Stimulated activated naive B cell treated with anti-CD40 and anti-IgM and Interleukin-4, amounts not matched to agents 10 μg/mL and 1 μg/mL and 100 μg/mL, for 72 hours (primary cell): ENCODE results near the gene PRRT1.
"Not testable (repeated sequence)": the region's sequence is repeated elsewhere in the genome, so short reads cannot be mapped to it uniquely, and the experiment has no call there.

Experiments
- ATAC-seq, 2 donors: fragments of 150-1000 bp; cut with Tn5 transposase; replicated peaks; 2 replicates each; pipeline ENCODE4 v1.10.0; 2021; ENCODE audit warnings: moderate library complexity in 1 of 2
- DNase-seq: peaks from one replicate; pipeline ENCODE4 v3.0.0; 2021
- H3K27ac Mint-ChIP-seq: one replicate; pipeline ENCODE4 v1.8.0; 2022; ENCODE audit warnings: mild to moderate bottlenecking, mixed read lengths
- H3K27me3 Mint-ChIP-seq, 2 donors: one replicate each; pipeline ENCODE4 v1.8.0; 2022; ENCODE audit warnings: mixed read lengths in 2 of 2
- H3K36me3 Mint-ChIP-seq, 2 donors: one replicate each; pipeline ENCODE4 v1.8.0; 2022; ENCODE audit warnings: mixed read lengths in 2 of 2, mild to moderate bottlenecking in 1 of 2
- H3K4me1 Mint-ChIP-seq, 2 donors: one replicate each; pipeline ENCODE4 v1.8.0; 2022; ENCODE audit warnings: mixed read lengths in 2 of 2, mild to moderate bottlenecking in 1 of 2
- H3K4me3 Mint-ChIP-seq, 2 donors: one replicate each; pipeline ENCODE4 v1.8.0; 2022; ENCODE audit warnings: mild to moderate bottlenecking in 2 of 2, mixed read lengths in 2 of 2, moderate library complexity in 1 of 2
- H3K9me3 Mint-ChIP-seq, 2 donors: one replicate each; pipeline ENCODE4 v1.8.0; 2022; ENCODE audit warnings: mixed read lengths in 2 of 2, mild to moderate bottlenecking in 1 of 2

The PRRT1 gene

DNA sequence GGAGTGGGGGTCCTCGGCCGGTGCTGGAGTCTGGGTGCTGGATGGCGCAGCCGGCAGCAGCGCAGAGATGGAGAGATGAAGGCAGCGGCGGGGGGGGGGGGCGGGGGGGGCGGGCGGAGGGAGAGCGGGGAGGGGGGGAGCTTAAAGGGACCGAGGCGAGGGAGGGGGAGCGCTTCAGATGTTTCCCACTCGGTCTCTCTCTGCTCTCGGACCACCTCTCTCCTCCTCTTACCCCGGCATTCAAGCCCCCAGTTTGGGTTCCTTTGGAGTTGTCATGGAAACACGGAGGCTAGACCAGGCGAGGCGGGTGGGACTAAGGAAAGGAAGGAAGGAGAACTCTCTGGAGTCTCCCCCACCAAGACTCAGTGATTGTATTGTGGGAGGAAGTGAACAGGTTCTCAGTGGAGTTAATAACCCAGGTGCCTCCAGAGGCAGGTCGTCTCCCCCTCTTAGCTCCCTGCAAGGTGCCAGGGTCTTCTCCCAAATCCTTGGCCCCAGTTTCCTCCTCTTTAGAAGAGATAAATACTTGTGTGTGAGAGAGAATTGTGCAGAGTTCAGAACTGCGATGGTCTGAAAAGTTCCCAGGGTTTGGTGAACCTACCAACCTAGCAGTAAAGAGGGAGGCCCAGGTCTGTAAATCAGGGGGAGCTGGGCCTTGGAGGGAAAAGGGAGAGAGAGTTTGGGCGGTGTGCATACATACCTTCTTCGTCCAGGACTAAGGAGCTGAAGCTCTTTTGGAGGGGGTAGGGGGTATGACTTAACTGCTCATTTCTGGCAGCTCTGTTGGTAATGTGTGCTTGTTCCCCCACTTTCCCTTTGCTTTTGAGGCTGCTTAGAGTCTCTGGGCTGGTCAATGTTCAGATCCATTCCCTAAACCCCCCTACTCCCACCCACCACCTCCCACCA lies at the start of gene PRRT1:
Gene PRRT1 (minus strand): TSS at position 77 of the 906 bp plus-strand sequence. CDS start 112 bp downstream, outside the sequence.
- Mint-ChIP-seq H3K4me1 (peaks cover 52 to 53% of the 10 kb centered on the region in 2 donors), H3K4me3 (no peak within 1 kb of the TSS), H3K9me3 (no peaks in the 10 kb centered on the region), H3K27ac (peak within 1 kb of the TSS; percentile 16), H3K27me3 (peaks cover 57 to 71% of the 10 kb centered on the region in 2 donors), H3K36me3 (peaks cover 3 to 16% of the 10 kb centered on the region in 2 donors)
- no peak for DNase-seq
- no peak for ATAC-seq

DNA sequence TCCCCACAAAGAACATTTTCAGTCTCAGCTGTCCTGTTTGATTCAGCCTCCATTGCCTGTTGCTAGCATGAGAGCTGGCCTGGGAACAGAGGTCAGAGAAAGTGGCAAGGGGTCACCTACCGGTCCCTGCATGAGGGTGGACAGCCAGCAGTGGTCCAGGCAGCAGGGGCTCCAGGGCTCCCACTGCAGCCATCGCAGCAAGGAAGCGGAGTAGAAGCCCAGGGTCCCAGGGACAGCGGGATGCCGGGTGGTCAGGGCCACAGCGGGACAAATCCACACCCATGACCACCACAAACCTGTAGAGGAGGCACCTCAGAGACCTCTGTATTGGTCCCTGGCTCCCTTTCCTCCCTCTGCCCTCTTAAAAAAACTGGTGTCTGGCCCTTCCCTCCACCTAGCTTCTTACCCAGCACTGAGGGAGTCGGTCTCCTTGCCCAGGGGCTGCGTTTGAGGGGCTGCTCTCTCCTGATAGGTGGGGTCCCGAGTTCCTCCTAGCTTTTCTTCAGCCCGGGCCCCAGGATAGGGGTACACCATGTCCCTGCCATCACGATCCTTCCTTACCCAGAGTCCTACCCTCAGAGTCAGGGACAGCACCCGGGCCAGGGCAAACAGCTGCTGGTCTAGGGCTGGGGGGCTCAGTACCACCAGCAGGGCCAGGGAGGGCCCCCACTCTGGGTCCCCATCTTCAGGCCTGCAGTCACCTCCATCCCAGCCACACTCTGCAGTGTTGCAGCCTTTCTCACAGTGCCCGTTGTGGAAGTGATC lies 49.2 kb upstream of the PRRT1 start:
- Mint-ChIP-seq H3K36me3 (no peaks in the 10 kb centered on the region), H3K27ac (no peak overlapping the region), H3K4me3 (no peak overlapping the region), H3K27me3 (peaks cover 9 to 11% of the 10 kb centered on the region in 2 donors), H3K4me1 (peaks cover 8 to 10% of the 10 kb centered on the region in 2 donors), H3K9me3 (no peaks in the 10 kb centered on the region)
- ATAC-seq (no peak), DNase-seq (no peak)

DNA sequence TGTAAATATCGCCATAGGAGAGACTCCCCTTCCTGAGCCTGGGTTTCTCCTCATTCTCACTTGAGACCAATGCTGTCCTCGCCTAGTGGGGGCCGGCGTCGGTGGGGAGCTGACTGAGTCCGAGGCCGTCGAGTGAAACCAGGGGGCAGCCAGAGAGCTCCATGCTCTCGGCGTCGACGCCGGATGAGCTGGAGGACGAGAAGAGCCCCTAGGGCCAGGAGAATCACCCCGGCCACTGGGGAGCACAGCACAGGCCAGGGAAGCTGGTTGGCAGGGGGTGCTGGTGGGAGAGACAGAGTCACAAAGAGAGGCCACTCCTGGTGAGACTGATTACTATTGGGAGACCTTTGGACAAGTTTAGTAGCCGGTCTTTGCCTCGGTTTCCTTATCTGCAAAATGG lies 47.1 kb upstream of the PRRT1 start:
- Mint-ChIP-seq H3K27me3 (no peaks in the 10 kb centered on the region), H3K9me3 (no peaks in the 10 kb centered on the region), H3K27ac (peak overlapping the region; percentile 9), H3K36me3 (no peaks in the 10 kb centered on the region), H3K4me1 (peaks cover 18 to 21% of the 10 kb centered on the region in 2 donors), H3K4me3 (no peak overlapping the region)
- ATAC-seq (no peak), DNase-seq (no peak)

DNA sequence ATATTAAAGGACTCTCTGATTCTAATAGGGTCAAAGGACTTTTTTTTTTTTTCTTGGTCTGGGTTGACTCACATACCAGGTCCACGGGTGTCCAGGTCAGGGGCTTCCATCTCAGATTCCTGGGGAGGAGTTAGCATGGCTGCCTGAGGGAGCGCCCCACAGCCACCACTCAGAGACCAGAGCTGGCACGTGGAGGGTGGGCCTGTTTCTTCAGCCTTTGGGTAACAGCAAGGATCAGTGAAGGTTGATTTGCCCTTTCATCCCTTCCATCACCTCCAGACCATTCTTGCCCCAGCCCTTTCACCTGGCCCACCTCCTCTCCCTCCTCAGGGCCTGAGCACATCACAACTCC lies 46.6 kb upstream of the PRRT1 start:
- no peak overlapping the region for H3K4me3 Mint-ChIP-seq
- no peak for ATAC-seq
- no peaks in the 10 kb centered on the region for H3K9me3 Mint-ChIP-seq
- H3K27me3 Mint-ChIP-seq: no peaks in the 10 kb centered on the region
- DNase-seq: no peak
- H3K36me3 Mint-ChIP-seq: no peaks in the 10 kb centered on the region
- H3K4me1 Mint-ChIP-seq: peaks cover 22 to 27% of the 10 kb centered on the region in 2 donors
- H3K27ac Mint-ChIP-seq: no peak overlapping the region

DNA sequence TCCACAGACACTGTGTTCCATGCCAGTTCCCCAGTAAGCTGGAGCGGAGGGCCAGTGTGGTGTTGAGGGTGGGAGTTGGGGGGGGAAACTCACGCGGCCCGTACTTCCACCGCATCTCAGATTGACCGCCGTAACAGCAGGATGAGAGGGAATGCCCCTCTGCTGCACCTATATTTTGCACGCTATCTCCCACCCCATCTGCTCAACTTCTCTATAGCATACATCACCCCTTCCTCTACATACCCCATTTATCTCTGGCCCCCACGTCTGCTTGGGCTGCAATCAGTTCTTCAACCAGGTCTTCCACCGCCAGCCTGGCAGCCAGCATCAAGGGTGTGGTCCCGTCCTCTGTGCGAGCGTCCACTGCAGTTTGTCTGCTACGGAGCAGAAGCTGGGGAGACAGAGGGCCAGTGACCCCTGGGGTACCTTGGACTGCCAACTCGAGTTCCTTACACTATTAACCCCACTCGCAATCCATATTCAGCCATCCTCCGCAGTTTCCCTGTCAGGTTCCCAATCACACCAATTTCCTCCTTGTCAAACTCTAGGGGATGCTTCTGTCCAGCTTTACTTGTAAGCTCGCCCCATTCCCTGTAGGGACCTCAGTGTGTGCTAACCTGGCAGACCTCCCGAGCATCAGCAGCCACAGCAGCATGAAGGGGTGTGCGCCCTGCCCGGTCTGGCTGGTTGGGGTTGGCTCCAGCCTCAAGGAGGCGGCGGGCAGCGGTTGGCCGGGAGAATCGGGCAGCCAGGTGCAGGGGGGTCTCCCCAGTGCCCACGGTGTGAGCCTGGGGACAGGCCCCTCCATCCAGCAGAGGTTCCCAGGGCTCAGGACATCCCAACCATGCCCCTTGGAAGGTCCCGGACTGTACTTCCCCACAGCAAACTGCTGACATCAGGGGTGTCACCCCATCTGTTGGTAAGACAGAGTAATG lies 45.2 kb upstream of the PRRT1 start:
- Mint-ChIP-seq H3K27me3 (no peaks in the 10 kb centered on the region), H3K4me1 (peaks cover 27 to 39% of the 10 kb centered on the region in 2 donors), H3K4me3 (peak overlapping the region; percentile 94), H3K27ac (peak overlapping the region; percentile 99), H3K36me3 (peaks cover 3 to 8% of the 10 kb centered on the region in 2 donors), H3K9me3 (no peaks in the 10 kb centered on the region)
- ATAC-seq: no peak
- no peak for DNase-seq

DNA sequence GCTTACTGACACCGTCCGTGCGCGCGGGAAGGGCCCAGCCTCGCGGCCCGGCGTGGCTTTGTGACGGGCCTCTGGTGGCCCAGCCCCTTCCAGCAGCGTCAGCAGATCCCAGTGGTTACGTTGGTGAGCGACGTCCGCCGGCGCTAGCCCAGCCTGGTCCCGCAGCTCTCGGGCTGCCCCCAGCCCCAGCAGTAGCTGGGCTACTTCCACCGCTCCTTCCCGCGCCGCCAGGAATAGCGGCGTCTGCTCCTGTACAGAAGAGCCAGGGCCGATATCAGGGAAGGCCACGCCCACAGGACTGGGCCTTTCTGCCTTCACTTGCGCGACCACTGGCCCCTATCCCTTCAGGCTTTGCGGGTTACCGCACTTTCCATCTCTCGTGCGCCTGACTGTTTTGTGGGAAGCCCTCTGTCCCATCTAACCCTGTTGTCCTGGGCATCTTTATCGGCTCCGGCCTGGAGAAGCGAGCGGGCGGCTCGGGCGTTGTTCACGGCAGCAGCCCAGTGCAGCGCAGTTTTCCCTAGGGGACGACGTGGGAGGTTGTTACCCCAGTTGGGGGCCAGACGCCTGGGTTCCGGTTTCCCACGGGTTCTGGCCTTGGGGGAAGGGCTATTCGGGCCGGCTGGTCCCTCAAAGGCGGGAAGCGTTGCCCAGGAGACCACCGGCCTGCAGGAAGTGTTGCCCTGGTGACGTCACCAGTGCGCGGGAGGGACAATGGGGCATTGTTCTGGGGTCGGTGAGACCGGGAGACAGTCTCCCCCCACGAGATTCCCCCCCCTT lies 44.4 kb upstream of the PRRT1 start:
- DNase-seq: peak; percentile 85
- H3K27ac Mint-ChIP-seq: peak overlapping the region; percentile 99
- peaks cover 35 to 48% of the 10 kb centered on the region in 2 donors for H3K4me1 Mint-ChIP-seq
- H3K36me3 Mint-ChIP-seq: peaks cover 12 to 16% of the 10 kb centered on the region in 2 donors
- no peaks in the 10 kb centered on the region for H3K9me3 Mint-ChIP-seq
- peak overlapping the region; percentile 94 for H3K4me3 Mint-ChIP-seq
- no peaks in the 10 kb centered on the region for H3K27me3 Mint-ChIP-seq
- peak; percentile 86 to 88 for ATAC-seq

DNA sequence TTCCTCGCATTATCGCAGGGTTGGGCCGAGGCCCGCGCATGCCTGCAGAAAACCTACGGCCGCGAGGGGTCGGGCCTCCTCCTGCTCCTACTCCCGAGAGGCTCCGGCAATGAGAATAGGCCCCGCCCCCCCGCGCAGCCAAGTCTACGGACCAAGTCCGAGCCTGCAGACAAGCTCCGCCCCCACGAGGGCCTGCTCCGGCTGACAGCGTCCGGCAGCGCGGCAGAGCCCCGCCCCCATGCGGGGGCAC lies 43.8 kb upstream of the PRRT1 start:
- peak overlapping the region; percentile 94 for H3K4me3 Mint-ChIP-seq
- DNase-seq (peak; percentile 100), ATAC-seq (peak in 1 of 2 donors; percentile 78)
- peaks cover 13 to 19% of the 10 kb centered on the region in 2 donors for H3K36me3 Mint-ChIP-seq
- no peaks in the 10 kb centered on the region for H3K27me3 Mint-ChIP-seq
- H3K27ac Mint-ChIP-seq: peak overlapping the region; percentile 99
- peaks cover 38 to 53% of the 10 kb centered on the region in 2 donors for H3K4me1 Mint-ChIP-seq
- H3K9me3 Mint-ChIP-seq: no peaks in the 10 kb centered on the region

DNA sequence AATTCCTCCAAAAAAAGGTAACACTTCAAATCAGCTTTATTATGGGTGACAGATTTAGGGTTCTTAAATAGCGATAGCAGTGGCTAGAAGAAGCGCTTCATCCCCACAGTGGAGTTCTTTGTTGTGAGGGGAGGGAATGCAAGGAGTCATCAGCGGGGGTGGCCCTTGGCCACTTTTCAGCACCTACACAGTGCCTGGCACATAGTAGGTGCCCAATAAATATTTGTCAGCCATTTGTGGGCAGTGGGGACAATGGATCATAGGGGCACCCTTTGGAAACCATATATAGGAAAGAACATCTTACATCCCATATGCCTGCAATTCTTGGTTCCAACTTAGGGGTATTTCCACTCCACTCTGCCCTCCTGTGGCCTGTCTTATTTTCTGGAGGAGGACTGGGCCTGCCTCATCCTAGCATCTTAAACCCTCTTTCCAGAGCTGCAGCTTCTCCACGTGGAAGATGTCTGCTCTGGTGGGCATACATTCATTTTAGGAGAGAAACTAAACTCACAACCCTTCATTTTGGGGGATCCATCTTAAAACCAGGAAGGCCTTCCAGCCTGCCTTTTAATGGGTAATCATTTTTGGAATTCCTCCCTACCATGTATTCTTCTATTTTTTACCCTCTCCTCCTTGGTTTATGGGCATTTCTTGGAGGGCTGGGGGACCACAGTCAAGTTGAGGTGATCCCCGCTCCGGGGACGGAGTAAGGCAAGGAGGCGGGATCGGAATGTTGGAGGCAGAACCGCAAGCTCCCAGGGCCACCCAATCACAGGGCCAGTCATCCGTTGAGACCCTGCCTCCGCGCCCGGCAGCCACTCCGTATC lies 43.3 kb upstream of the PRRT1 start:
- DNase-seq (no peak), ATAC-seq (no peak)
- Mint-ChIP-seq H3K27me3 (no peaks in the 10 kb centered on the region), H3K4me1 (peaks cover 38 to 58% of the 10 kb centered on the region in 2 donors), H3K36me3 (peaks cover 13 to 23% of the 10 kb centered on the region in 2 donors), H3K4me3 (peak overlapping the region; percentile 94), H3K9me3 (no peaks in the 10 kb centered on the region), H3K27ac (peak overlapping the region; percentile 99)

DNA sequence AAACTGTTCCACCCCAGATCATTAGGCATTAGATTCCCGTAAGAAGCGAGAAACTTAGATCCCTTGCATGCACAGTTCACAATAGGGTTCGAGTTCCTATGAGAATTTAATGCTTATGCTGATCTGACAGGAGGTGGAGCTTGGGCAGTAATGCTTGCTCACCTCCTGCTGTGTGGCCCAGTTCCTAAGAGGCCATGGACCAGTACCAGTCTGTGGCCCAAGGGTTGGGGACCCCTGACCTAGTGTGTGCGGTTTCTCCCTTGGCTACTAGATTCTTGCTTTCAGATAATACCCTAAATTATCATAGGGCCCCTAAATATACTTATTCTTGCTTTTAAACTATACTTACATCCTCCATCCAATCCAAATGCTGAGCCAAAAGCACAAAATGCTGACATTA lies 42.6 kb upstream of the PRRT1 start:
- Mint-ChIP-seq H3K27ac (peak overlapping the region; percentile 99), H3K27me3 (no peaks in the 10 kb centered on the region), H3K4me3 (peak overlapping the region in 1 of 2 donors; percentile 94), H3K4me1 (peaks cover 38 to 58% of the 10 kb centered on the region in 2 donors), H3K36me3 (peaks cover 14 to 24% of the 10 kb centered on the region in 2 donors), H3K9me3 (no peaks in the 10 kb centered on the region)
- no peak for DNase-seq
- no peak for ATAC-seq

DNA sequence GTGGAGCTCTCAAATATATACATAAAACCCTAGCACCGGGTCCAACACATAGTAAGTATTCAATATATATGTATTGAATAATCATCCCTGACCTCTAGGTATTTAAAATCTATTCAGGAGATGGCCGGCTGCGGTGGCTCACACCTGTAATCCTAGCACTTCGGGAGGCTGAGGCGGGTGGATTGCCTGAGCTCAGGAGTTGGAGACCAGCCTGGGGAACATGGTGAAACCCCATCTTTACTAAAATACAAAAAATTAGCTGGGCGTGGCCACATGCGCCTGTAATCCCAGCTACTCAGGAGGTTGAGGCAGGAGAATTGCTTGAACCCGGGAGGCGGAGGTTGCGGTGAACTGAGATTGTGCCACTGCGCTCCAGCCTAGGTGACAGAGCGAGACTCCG lies 41.4 kb upstream of the PRRT1 start:
- not testable (repeated sequence) for ATAC-seq, H3K9me3 Mint-ChIP-seq, H3K27me3 Mint-ChIP-seq, DNase-seq
- Mint-ChIP-seq H3K4me1 (peaks cover 45 to 70% of the 10 kb centered on the region in 2 donors), H3K4me3 (peak overlapping the region; percentile 95 to 98), H3K36me3 (peaks cover 20 to 35% of the 10 kb centered on the region in 2 donors), H3K27ac (peak overlapping the region; percentile 97)

DNA sequence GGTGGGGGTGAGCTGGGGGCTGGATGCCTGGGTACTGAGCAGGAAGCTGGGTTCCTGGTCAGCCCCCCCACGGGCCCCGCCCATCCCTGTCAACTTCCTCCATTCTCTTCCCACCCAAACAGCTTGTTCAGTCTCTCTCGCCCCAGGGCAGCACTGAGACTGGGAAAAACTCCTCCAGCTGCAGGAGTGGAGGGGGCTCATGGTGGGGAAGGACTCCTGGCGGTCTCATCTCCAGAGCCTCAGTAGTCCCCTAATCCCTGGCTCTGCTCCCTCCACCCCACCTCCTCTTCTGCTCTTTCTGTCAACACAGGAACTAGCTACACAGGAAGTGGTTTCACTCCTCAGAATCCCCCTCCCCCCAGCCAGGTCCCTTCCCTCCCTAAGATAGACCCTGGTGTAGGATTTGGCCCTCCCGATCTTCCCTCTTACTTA lies 40.9 kb upstream of the PRRT1 start, which contains the start of gene GPSM3:
Gene GPSM3 (minus strand): TSS at position 36 of the 432 bp plus-strand sequence. CDS start 130 bp downstream, outside the sequence.
- no peaks in the 10 kb centered on the region for H3K9me3 Mint-ChIP-seq
- DNase-seq: peak; percentile 41
- peak within 1 kb of the TSS; percentile 95 to 98 for H3K4me3 Mint-ChIP-seq
- peaks cover 46 to 73% of the 10 kb centered on the region in 2 donors for H3K4me1 Mint-ChIP-seq
- peaks cover 22 to 37% of the 10 kb centered on the region in 2 donors for H3K36me3 Mint-ChIP-seq
- H3K27me3 Mint-ChIP-seq: no peaks in the 10 kb centered on the region
- peak within 1 kb of the TSS; percentile 97 for H3K27ac Mint-ChIP-seq
- no peak for ATAC-seq

DNA sequence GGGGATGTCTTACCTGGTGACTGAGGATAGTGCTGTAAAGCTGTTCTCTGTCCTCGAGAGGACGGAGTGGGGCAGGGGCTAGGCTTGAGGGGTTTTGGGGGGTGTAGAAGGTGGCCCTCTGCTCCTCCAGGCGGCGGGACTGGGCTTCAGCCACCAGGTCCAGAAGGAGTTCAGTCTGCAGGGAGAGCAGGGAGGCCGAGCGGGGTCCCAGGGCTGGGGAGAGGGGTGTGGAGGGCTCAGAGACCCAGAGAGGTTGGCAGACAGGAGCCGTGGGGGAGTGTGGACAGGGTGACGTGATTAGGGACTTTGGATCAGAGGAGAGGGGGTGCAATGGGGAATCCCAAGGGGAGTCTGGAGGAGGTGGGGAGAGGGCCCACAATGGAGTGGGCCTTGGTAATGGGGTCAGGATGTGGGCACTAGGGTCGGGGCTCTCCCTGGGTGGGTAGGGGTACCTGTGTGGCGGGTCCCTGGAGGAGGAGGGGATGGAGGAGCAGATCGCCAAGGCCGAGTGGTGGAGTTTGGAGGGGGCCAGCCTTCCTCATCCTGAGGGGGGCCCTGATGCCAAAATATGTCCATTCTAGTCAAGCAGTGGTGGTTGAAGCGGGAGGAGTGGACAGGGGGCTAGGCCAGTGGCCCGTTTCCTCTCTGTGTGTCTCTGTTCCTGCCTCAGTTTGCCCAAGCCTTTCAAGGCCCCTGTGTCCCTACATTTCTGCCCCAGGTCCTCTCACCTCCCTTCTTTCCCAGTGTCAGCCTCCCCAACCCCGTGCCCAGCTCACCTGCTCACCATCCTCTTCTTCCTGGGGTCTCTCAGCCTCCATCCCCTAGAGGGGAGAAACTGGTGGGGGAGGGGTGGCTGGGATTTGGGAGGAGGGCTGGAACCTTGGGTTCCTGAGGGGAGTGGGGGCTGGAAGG lies 40.2 kb upstream of the PRRT1 start:
- Mint-ChIP-seq H3K36me3 (peaks cover 28 to 44% of the 10 kb centered on the region in 2 donors), H3K4me1 (peaks cover 49 to 75% of the 10 kb centered on the region in 2 donors), H3K27me3 (no peaks in the 10 kb centered on the region), H3K9me3 (no peaks in the 10 kb centered on the region), H3K4me3 (peak overlapping the region; percentile 95 to 98), H3K27ac (peak overlapping the region; percentile 97)
- ATAC-seq (no peak), DNase-seq (no peak)
